Amygdala (tissue), 56 donors: ENCODE measurements around the gene GRIK1.

Experiments
- DNase-seq, 56 donors: peaks; one replicate each; lab custom pipeline; 2025; lab: John Stamatoyannopoulos, UW

The GRIK1 gene

GRCh38 chr21:29834617-29835016 lies 105.2 kb downstream of the GRIK1 start:
- no peak for DNase-seq

- DNase-seq, result no peak
Observed at GRCh38 chr21:29832217-29832616, 107.6 kb downstream of the GRIK1 start.

- DNase-seq, result peak in 1 of 56 donors; percentile 16
Observed at GRCh38 chr21:29829564-29830275, 110.1 kb downstream of the GRIK1 start.

GRCh38 chr21:29827647-29828046 lies 112.1 kb downstream of the GRIK1 start:
- DNase-seq, result no peak

- DNase-seq, result no peak
Observed at GRCh38 chr21:29827236-29827635, 112.6 kb downstream of the GRIK1 start.

- no peak for DNase-seq
Observed at GRCh38 chr21:29826386-29826785, 113.4 kb downstream of the GRIK1 start.

GRCh38 chr21:29825936-29826335 lies 113.9 kb downstream of the GRIK1 start:
- DNase-seq, result no peak

GRCh38 chr21:29825345-29825744 lies 114.5 kb downstream of the GRIK1 start:
- no peak for DNase-seq

GRCh38 chr21:29822064-29822463 lies 117.7 kb downstream of the GRIK1 start:
- no peak for DNase-seq

- no peak for DNase-seq
Observed at GRCh38 chr21:29821230-29821629, 118.6 kb downstream of the GRIK1 start.

- no peak for DNase-seq
Observed at GRCh38 chr21:29819675-29820326, 120.0 kb downstream of the GRIK1 start.

- DNase-seq, result no peak
Observed at GRCh38 chr21:29818383-29818921, 121.3 kb downstream of the GRIK1 start.

GRCh38 chr21:29817450-29817849 lies 122.3 kb downstream of the GRIK1 start:
- DNase-seq, result no peak

GRCh38 chr21:29812947-29813346 lies 126.8 kb downstream of the GRIK1 start:
- no peak for DNase-seq

GRCh38 chr21:29810871-29811270 lies 128.9 kb downstream of the GRIK1 start:
- no peak for DNase-seq

GRCh38 chr21:29808153-29808552 lies 131.6 kb downstream of the GRIK1 start:
- DNase-seq, result peak in 3 of 56 donors; percentile 3 to 9 (median 8)

GRCh38 chr21:29805105-29805504 lies 134.7 kb downstream of the GRIK1 start:
- no peak for DNase-seq

- no peak for DNase-seq
Observed at GRCh38 chr21:29803191-29803590, 136.6 kb downstream of the GRIK1 start.

- DNase-seq, result no peak
Observed at GRCh38 chr21:29801122-29801521, 138.7 kb downstream of the GRIK1 start.

- no peak for DNase-seq
Observed at GRCh38 chr21:29800056-29800455, 139.7 kb downstream of the GRIK1 start.

- no peak for DNase-seq
Observed at GRCh38 chr21:29798840-29799239, 141.0 kb downstream of the GRIK1 start.

- DNase-seq, result no peak
Observed at GRCh38 chr21:29797155-29797554, 142.6 kb downstream of the GRIK1 start.
